ENCODE data around the gene ZNF782. TPM values are rescaled to one million over a fixed set of nuclear protein-coding genes. Genes with fewer than 3 reads are reported as not detected.
"Not testable (repeated sequence)": the region's sequence is repeated elsewhere in the genome, so short reads cannot be mapped to it uniquely, and the experiment has no call there.

The ZNF782 gene
- total RNA-seq: 10 to 100 TPM in 2 of 4 donors, 1 to 10 TPM in 2; 8.0 to 15.9 (median 9.6) TPM

GRCh38 chr9:96853781-96854650, at the start of gene ZNF782:
TSS of gene ZNF782 (minus strand) at chr9:96854514. CDS start at chr9:96851961, 2,553 bp downstream.
- H3K9me3 ChIP-seq: peaks cover 0 to 2% (median 0%) of the 10 kb centered on the region in 4 donors
- peak; percentile 79 to 92 for DNase-seq (ENCODE audit: low spot score in 2 of 2)
- H3K4me3 ChIP-seq: peak within 1 kb of the TSS; percentile 72 to 87 (median 80)
- H3K27ac ChIP-seq: peak within 1 kb of the TSS; percentile 38 to 89 (median 76)
- H3K36me3 ChIP-seq: peaks cover 0 to 7% (median 0%) of the 10 kb centered on the region in 3 donors
- peak; percentile 64 to 83 for TF ChIP-seq EP300 (IDR thresholded peaks at IDR 0.05)
- TF ChIP-seq CTCF (IDR thresholded peaks at IDR 0.05): no peak
- peak in 1 of 2 donors; percentile 43 for TF ChIP-seq POLR2A (IDR thresholded peaks at IDR 0.05)
- WGBS, 2 donors: 0 to 1% methylated on average over 45 to 54 of the region's 67 CpGs
- H3K4me1 ChIP-seq: peaks cover 0 to 31% (median 11%) of the 10 kb centered on the region in 4 donors
- no peaks in the 10 kb centered on the region for H3K27me3 ChIP-seq

GRCh38 chr9:96900010-96900409, 45.7 kb upstream of the ZNF782 start:
- not testable (repeated sequence) for DNase-seq (ENCODE audit: low spot score in 2 of 2); H3K4me3 ChIP-seq; H3K27ac ChIP-seq; H3K9me3 ChIP-seq; H3K27me3 ChIP-seq; H3K4me1 ChIP-seq
- WGBS, 2 donors: 100% methylated on average over 1 of the region's 2 CpGs
- peaks cover 0 to 29% (median 10%) of the 10 kb centered on the region in 3 donors for H3K36me3 ChIP-seq

GRCh38 chr9:96892131-96892530, 37.8 kb upstream of the ZNF782 start:
- Histone ChIP-seq H3K27me3 (no peaks in the 10 kb centered on the region), H3K36me3 (peaks cover 0 to 71% (median 10%) of the 10 kb centered on the region in 3 donors), H3K9me3 (no peaks in the 10 kb centered on the region), H3K27ac (no peak overlapping the region), H3K4me1 (no peaks in the 10 kb centered on the region), H3K4me3 (no peak overlapping the region)
- WGBS, 2 donors: 90 to 96% methylated on average over 7 of the region's 7 CpGs
- no peak for TF ChIP-seq POLR2A (IDR thresholded peaks at IDR 0.05)
- TF ChIP-seq EP300 (IDR thresholded peaks at IDR 0.05): no peak
- no peak for TF ChIP-seq CTCF (IDR thresholded peaks at IDR 0.05)
- no peak for DNase-seq (ENCODE audit: low spot score in 2 of 2)

GRCh38 chr9:96888591-96888990, 34.3 kb upstream of the ZNF782 start:
- no peak for DNase-seq (ENCODE audit: low spot score in 2 of 2)
- Histone ChIP-seq H3K4me3 (no peak overlapping the region), H3K4me1 (no peaks in the 10 kb centered on the region), H3K36me3 (peaks cover 0 to 49% (median 0%) of the 10 kb centered on the region in 3 donors), H3K9me3 (peaks cover 0 to 8% (median 3%) of the 10 kb centered on the region in 4 donors), H3K27me3 (no peaks in the 10 kb centered on the region), H3K27ac (no peak overlapping the region)
- 94 to 95% methylated on average over 4 of the region's 4 CpGs for WGBS, 2 donors
- TF ChIP-seq POLR2A (IDR thresholded peaks at IDR 0.05) (no peak), CTCF (IDR thresholded peaks at IDR 0.05) (no peak), EP300 (IDR thresholded peaks at IDR 0.05) (no peak)

GRCh38 chr9:96885424-96885823, 31.1 kb upstream of the ZNF782 start:
- no peak for DNase-seq (ENCODE audit: low spot score in 2 of 2)

More at GRCh38 chr9:96885424-96885823, 31.1 kb upstream of the ZNF782 start:
- Histone ChIP-seq H3K4me3 (no peak overlapping the region), H3K27me3 (no peaks in the 10 kb centered on the region), H3K36me3 (peaks cover 0 to 23% (median 0%) of the 10 kb centered on the region in 3 donors), H3K9me3 (peaks cover 0 to 8% (median 3%) of the 10 kb centered on the region in 4 donors), H3K27ac (no peak overlapping the region), H3K4me1 (no peaks in the 10 kb centered on the region)
- no peak for TF ChIP-seq POLR2A (IDR thresholded peaks at IDR 0.05)
- TF ChIP-seq CTCF (IDR thresholded peaks at IDR 0.05): no peak
- TF ChIP-seq EP300 (IDR thresholded peaks at IDR 0.05): no peak
